Upper lobe of left lung (tissue), 4 donors: ENCODE data around the gene B4GALNT4.

Experiments used
- POLR2A ChIP-seq, 4 donors: fragments of 450-650 bp; IDR thresholded peaks; one replicate each; pipeline ENCODE4 v1.5.1; 2016 to 2017; ENCODE audit warnings: antibody characterized with exemption in 4 of 4, mild to moderate bottlenecking in 2 of 4
- POLR2AphosphoS5 ChIP-seq, 2 donors: sonication (generic); formaldehyde crosslinking; IDR thresholded peaks; one replicate each; pipeline ENCODE4 v1.5.1; 2017; ENCODE audit warnings: antibody characterized with exemption in 2 of 2
- TF ChIP-seq, protein P1 (sequence below), 6 experiments: fragments of 450-650 bp in 4 of 6; fragments of 200-600 bp in 2 of 6; sonication (generic) in 2 of 6; IDR thresholded peaks; one replicate each; pipeline ENCODE4 v1.5.1; 2016 to 2019; ENCODE audit warnings: antibody characterized with exemption in 6 of 6

DNA sequence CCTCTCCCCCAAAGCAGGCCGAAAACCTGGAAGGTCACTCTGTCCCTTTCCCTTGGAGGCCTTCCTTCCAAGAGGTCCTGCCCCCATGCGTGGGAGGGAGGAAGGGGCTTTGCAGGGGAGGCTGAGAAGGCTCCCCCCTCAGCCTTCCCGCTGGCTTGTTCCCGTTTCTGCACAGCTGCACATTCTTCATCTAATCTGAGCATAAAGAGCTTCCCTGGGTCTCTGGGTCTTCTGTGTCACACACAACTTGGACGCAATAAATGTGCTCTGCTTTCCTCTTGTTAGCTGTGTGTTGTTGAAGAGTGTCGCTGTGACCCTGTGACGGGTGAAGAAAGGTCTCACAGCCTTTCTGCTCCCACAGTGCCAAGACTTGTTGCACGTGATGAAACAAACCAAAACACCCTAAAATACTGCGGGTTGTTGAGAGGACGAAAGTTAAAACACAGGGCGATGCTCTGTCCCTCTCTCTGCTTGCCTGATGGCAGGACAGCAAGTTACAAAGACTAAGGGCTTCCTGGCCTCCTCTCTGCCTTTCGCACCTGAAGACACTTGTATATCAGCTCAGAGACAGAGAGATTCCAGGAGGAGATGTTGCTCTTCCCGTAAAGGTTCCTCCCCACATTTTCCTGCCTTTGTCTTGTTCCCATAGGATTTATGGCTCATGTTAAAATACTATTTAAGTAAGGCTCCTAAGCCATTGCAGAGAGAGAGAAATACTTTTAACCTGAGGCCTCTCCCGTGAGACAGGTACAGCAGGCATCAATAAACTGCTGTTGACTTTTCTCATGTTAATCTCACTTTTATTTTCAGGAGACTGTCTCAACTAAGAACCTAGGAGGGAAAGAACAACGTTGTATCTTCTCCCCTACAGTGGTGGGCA lies 33.3 kb upstream of the B4GALNT4 start:
- TF ChIP-seq, protein P1, sequence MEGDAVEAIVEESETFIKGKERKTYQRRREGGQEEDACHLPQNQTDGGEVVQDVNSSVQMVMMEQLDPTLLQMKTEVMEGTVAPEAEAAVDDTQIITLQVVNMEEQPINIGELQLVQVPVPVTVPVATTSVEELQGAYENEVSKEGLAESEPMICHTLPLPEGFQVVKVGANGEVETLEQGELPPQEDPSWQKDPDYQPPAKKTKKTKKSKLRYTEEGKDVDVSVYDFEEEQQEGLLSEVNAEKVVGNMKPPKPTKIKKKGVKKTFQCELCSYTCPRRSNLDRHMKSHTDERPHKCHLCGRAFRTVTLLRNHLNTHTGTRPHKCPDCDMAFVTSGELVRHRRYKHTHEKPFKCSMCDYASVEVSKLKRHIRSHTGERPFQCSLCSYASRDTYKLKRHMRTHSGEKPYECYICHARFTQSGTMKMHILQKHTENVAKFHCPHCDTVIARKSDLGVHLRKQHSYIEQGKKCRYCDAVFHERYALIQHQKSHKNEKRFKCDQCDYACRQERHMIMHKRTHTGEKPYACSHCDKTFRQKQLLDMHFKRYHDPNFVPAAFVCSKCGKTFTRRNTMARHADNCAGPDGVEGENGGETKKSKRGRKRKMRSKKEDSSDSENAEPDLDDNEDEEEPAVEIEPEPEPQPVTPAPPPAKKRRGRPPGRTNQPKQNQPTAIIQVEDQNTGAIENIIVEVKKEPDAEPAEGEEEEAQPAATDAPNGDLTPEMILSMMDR (IDR thresholded peaks at IDR 0.05) = no peak
- TF ChIP-seq POLR2A (IDR thresholded peaks at IDR 0.05) = no peak
- peak in 1 of 2 donors; percentile 24 for TF ChIP-seq POLR2AphosphoS5 (IDR thresholded peaks at IDR 0.05)
